GM10266 (cell line): ENCODE measurements around the gene RNF152.

Source experiments
- DNase-seq: peaks from one replicate; pipeline ENCODE4 v3.0.0; 2012; ENCODE audit errors: extremely low spot score
- CTCF ChIP-seq: IDR thresholded peaks from 2 replicates; pipeline ENCODE4 v1.5.1; 2012; ENCODE audit warnings: mild to moderate bottlenecking, low read depth; ENCODE audit not compliant: control insufficient read depth, insufficient read depth; ENCODE audit errors: missing control alignments

RNF152 gene

GRCh38 chr18:61889541-61889940 is 3.3 kb downstream of the RNF152 start:
- DNase-seq = no peak
- TF ChIP-seq CTCF = no peak

DNA sequence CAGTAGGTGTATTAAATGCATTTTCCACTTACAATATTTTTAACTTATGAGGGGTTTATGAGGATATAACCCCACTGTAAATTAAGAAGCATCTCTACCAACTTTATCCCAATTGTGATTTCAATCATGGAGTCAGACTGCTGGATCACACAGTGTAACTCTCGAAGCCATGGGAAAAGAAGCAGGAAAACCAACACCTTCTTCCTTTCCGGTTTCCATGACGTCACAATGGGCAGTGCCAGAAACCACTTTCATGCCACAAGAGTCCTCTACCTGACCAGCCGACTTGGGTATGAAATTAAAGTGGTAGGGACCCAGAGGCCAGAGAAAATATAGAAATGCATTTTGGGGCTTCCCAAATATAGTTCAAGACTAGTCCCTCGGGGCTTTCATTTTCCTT is 4.2 kb downstream of the RNF152 start:
- DNase-seq = no peak

DNA sequence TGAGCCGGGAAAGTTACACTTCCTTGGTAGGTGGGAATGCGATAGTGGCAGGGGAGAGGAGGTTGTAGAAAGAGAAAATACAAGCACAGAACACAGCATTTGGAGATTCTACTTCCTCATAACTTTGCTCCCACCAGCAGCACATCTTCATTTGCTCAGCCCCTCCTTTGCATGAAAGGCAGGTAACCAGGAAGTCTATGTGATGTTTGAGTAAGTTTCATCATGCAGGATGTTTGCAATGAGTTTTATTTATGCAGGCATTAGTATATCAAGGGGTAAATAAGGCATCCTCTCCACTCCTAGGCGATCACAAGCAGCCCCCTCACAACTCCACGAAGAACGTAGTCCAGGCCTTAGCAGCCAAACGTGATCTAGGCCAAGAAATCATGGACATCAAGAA is 5.0 kb downstream of the RNF152 start:
- no peak for DNase-seq
- TF ChIP-seq CTCF = no peak

More for the DNA sequence above, 4.2 kb downstream of the RNF152 start:
- TF ChIP-seq CTCF = no peak

DNA sequence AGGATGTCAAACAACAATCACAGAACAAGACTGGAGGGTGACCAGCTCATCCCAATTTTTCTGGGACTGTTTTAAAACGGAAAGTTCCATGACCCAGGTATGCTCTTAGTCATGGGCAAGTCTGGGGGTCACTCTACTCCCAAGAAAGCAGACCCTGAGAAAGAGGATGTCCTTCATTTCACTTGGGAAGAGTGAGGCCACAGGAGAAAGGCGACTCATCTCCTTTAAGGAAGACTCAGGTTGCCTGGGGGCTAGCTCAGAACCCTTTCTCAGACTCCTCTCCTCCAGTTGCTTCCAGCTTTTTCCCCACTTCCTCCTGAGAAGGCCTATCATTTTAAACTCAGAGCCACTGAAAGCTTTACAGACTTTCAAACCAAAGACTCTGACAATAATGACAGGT is 9.3 kb downstream of the RNF152 start:
- TF ChIP-seq CTCF = no peak
- DNase-seq = no peak

DNA sequence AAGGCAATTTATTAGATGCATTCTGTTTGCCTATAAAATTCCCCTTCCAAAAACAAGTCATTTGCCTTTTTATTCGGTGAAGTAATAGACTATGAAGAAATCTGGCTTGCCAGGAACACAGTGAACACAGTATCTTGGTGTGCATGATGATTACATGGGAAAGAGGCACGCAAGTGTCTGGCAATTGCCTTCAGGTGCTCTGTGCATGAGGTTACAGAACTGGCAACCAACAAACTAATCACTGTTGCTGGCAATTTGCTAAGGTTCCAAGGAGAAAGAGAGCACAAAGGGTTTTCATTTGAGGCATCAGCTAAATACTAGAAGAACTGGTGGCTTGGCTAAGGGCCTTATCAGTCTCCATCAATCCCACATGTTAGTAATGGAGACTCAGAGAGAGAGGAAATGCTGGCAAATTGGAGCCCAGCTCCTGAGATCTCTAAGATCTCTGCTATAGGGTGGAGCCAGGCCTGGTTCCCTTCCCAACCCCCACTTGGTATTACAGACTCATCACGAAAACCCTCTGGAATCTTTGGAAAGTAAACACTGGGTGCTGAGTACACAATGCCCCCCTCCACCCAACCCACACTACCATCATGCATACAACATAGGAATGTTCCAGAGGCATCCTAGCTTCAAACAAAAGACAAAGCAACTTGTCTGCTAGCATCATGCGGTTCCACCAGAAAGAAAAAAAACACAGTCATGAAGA is 10.4 kb downstream of the RNF152 start:
- no peak for TF ChIP-seq CTCF
- DNase-seq = no peak

- no peak for TF ChIP-seq CTCF
- no peak for DNase-seq
Observed at GRCh38 chr18:61876899-61877298, 15.9 kb downstream of the RNF152 start.

- DNase-seq = no peak
- TF ChIP-seq CTCF = no peak
Observed at GRCh38 chr18:61870151-61870550, 22.7 kb downstream of the RNF152 start.
